OCI-LY7 (cell line): Measurements from ENCODE around the gene CD44. TPM values are rescaled to one million over a fixed set of nuclear protein-coding genes. Genes with fewer than 3 reads are reported as not detected.

ENCODE experiments used
- BruUV-seq: library from RNA; stranded (reverse); fragments of 400-500 nt; replicated peaks from 2 replicates; lab custom pipeline; 2021; lab: Mats Ljungman, UMichigan
- CTCF ChIA-PET: fragments of 300-600 bp; sonication (Branson Sonifier 250); formaldehyde crosslinking; loops from one replicate; lab custom pipeline; 2022; ENCODE audit warnings: antibody characterized with exemption; ENCODE audit not compliant: unreplicated experiment; lab: Charles Lee
- POLR2A ChIA-PET: fragments of 300-600 bp; sonication (Branson Sonifier 250); formaldehyde crosslinking; loops from one replicate; lab custom pipeline; 2022; ENCODE audit warnings: antibody characterized with exemption; lab: Charles Lee
- DNase-seq: peaks from one replicate; pipeline ENCODE4 v3.0.0-alpha.2; 2015; ENCODE audit warnings: low spot score
- H2AFZ ChIP-seq: fragments of 200-600 bp; sonication (generic), shearing (Covaris generic); 2 replicates; pipeline ENCODE4 v1.6.1; 2014; ENCODE audit warnings: mild to moderate bottlenecking, antibody characterized with exemption, low read length, moderate library complexity
- H3K27ac ChIP-seq: fragments of 200-600 bp; sonication (generic); 2 replicates; pipeline ENCODE4 v1.5.1; 2014; ENCODE audit warnings: mixed run types, low read depth, mild to moderate bottlenecking, moderate library complexity, low read length, inconsistent platforms; ENCODE audit not compliant: poor library complexity, severe bottlenecking
- H3K36me3 ChIP-seq: fragments of 200-600 bp; sonication (generic); 2 replicates; pipeline ENCODE4 v1.6.1; 2014; ENCODE audit warnings: mild to moderate bottlenecking, antibody characterized with exemption, low read length, moderate library complexity, mixed read lengths; ENCODE audit not compliant: insufficient read depth
- H3K4me1 ChIP-seq: fragments of 200-600 bp; sonication (generic); 2 replicates; pipeline ENCODE4 v1.5.1; 2014; ENCODE audit warnings: mild to moderate bottlenecking, low read length; ENCODE audit not compliant: insufficient read depth, poor library complexity, severe bottlenecking
- H3K4me2 ChIP-seq: fragments of 200-600 bp; sonication (generic); 2 replicates; pipeline ENCODE4 v1.6.1; 2014; ENCODE audit warnings: mild to moderate bottlenecking, low read length
- H3K4me3 ChIP-seq: fragments of 200-600 bp; sonication (generic); 2 replicates; pipeline ENCODE4 v1.5.1; 2014; ENCODE audit warnings: mild to moderate bottlenecking, low read depth, low read length; ENCODE audit not compliant: poor library complexity, severe bottlenecking
- H3K79me2 ChIP-seq: fragments of 200-600 bp; sonication (generic); 2 replicates; pipeline ENCODE4 v1.6.1; 2016; ENCODE audit warnings: low read depth, mild to moderate bottlenecking, low read length, moderate library complexity, mixed read lengths; ENCODE audit not compliant: insufficient read depth
- H3K9me2 ChIP-seq: fragments of 200-600 bp; sonication (generic); 2 replicates; pipeline ENCODE4 v1.6.1; 2016; ENCODE audit warnings: mild to moderate bottlenecking, low read length, mixed read lengths; ENCODE audit not compliant: insufficient read depth
- H3K9me3 ChIP-seq: fragments of 200-600 bp; sonication (generic); 2 replicates; pipeline ENCODE4 v1.6.1; 2014; ENCODE audit warnings: mild to moderate bottlenecking, mixed run types, low read length, mixed read lengths
- H4K20me1 ChIP-seq: fragments of 200-600 bp; sonication (generic); 2 replicates; pipeline ENCODE4 v1.6.1; 2014; ENCODE audit warnings: mild to moderate bottlenecking, antibody characterized with exemption, low read length, moderate library complexity, mixed read lengths; ENCODE audit not compliant: insufficient read depth
- CTCF ChIP-seq: fragments of 200-600 bp; sonication (generic); conservative IDR thresholded peaks from 2 replicates; pipeline ENCODE4 v1.5.1; 2014; ENCODE audit warnings: mild to moderate bottlenecking, antibody characterized with exemption, low read length, moderate library complexity, mixed read lengths
- EZH2phosphoT487 ChIP-seq: fragments of 200-600 bp; sonication (generic); IDR thresholded peaks from 2 replicates; pipeline ENCODE4 v1.6.1; 2018; ENCODE audit warnings: low read depth, borderline replicate concordance, mild to moderate bottlenecking, mixed run types, antibody characterized with exemption, low read length, moderate library complexity, mixed read lengths
- intact Hi-C: fragments of 100-400 bp; cut with micrococcal nuclease; formaldehyde crosslinking; loops from one replicate; pipeline ENCODE4 v1.10.0; 2022; ENCODE audit not compliant: unreplicated experiment
- total RNA-seq, 2 experiments: library from RNA; depleted of rRNA in 1 of 2; stranded (reverse); fragments of >200 nt in 1 of 2; shearing (Covaris generic) in 1 of 2; gene quantifications; 2 replicates each; pipeline ENCODE4 v1.2.3, GENCODE V29; 2014 to 2022

Gene CD44
- total RNA-seq, 2 experiments from 2014 or later = 0.55 TPM; not detected in 1

- no peaks in the 10 kb centered on the region for H3K36me3 ChIP-seq
- CTCF ChIA-PET = no interaction called here
- intact Hi-C loops = no loop called here
- H3K9me2 ChIP-seq = no peaks in the 10 kb centered on the region
- H3K4me2 ChIP-seq = no peak overlapping the region
- H3K4me1 ChIP-seq = no peaks in the 10 kb centered on the region
- no peaks in the 10 kb centered on the region for H3K9me3 ChIP-seq
- POLR2A ChIA-PET = no interaction called here
- DNase-seq = no peak
- no peaks in the 10 kb centered on the region for H3K79me2 ChIP-seq
- BruUV-seq = no TSS peak
- no peak overlapping the region for H3K27ac ChIP-seq
- no peak overlapping the region for H2AFZ ChIP-seq
- no peak overlapping the region for H3K4me3 ChIP-seq
- TF ChIP-seq CTCF (no peak), EZH2phosphoT487 (no peak)
- no peaks in the 10 kb centered on the region for H4K20me1 ChIP-seq
Observed at GRCh38 chr11:35272391-35272902, 133.5 kb downstream of the CD44 start.

GRCh38 chr11:35274909-35275785, 136.2 kb downstream of the CD44 start:
- ChIA-PET CTCF (no interaction called here), POLR2A (no interaction called here)
- H2AFZ ChIP-seq = no peak overlapping the region
- H3K79me2 ChIP-seq = no peaks in the 10 kb centered on the region
- no peak for DNase-seq
- no TSS peak for BruUV-seq
- H3K36me3 ChIP-seq = no peaks in the 10 kb centered on the region
- H3K9me3 ChIP-seq = no peaks in the 10 kb centered on the region
- no peak overlapping the region for H3K4me3 ChIP-seq
- no peak overlapping the region for H3K4me2 ChIP-seq
- no peaks in the 10 kb centered on the region for H4K20me1 ChIP-seq
- H3K27ac ChIP-seq = no peak overlapping the region
- intact Hi-C loops = no loop called here
- no peaks in the 10 kb centered on the region for H3K9me2 ChIP-seq
- no peaks in the 10 kb centered on the region for H3K4me1 ChIP-seq
- TF ChIP-seq CTCF (no peak), EZH2phosphoT487 (no peak)

- no peak for TF ChIP-seq EZH2phosphoT487
- TF ChIP-seq CTCF = no peak
- intact Hi-C loops = no loop called here
- CTCF ChIA-PET = no interaction called here
- no TSS peak for BruUV-seq
- H3K4me2 ChIP-seq = no peak overlapping the region
- H3K79me2 ChIP-seq = no peaks in the 10 kb centered on the region
- POLR2A ChIA-PET = no interaction called here
- no peak overlapping the region for H3K4me3 ChIP-seq
- H4K20me1 ChIP-seq = no peaks in the 10 kb centered on the region
- no peak for DNase-seq
- no peaks in the 10 kb centered on the region for H3K4me1 ChIP-seq
- no peak overlapping the region for H3K27ac ChIP-seq
- H2AFZ ChIP-seq = no peak overlapping the region
- H3K9me3 ChIP-seq = no peaks in the 10 kb centered on the region
- no peaks in the 10 kb centered on the region for H3K9me2 ChIP-seq
- no peaks in the 10 kb centered on the region for H3K36me3 ChIP-seq
Observed at GRCh38 chr11:35275786-35276170, 136.8 kb downstream of the CD44 start.
